Activated CD4-positive, CD25-positive, alpha-beta regulatory T cell treated with anti-CD3 and anti-CD28 coated beads, Interleukin-2, amount 50 U/mL, for 72 hours (primary cell): Measurements from ENCODE around the gene SRP14.
"Not testable (repeated sequence)": the region's sequence is repeated elsewhere in the genome, so short reads cannot be mapped to it uniquely, and the experiment has no call there.

Source experiments
- DNase-seq: peaks from one replicate; pipeline ENCODE4 v3.0.0; 2021

The SRP14 gene

GRCh38 chr15:40038638-40039543 is at the start of gene SRP14:
SRP14 (minus strand) TSS chr15:40039181; CDS start chr15:40039116, 65 bp downstream.
- peak; percentile 89 for DNase-seq

- no peak for DNase-seq
Measured at GRCh38 chr15:40087991-40088928, 49.3 kb upstream of the SRP14 start.

- DNase-seq = no peak
Measured at GRCh38 chr15:40087068-40087810, 48.3 kb upstream of the SRP14 start.

GRCh38 chr15:40085266-40085665 is 46.3 kb upstream of the SRP14 start:
- DNase-seq = no peak

GRCh38 chr15:40084650-40085049 is 45.7 kb upstream of the SRP14 start:
- no peak for DNase-seq

- no peak for DNase-seq
Measured at GRCh38 chr15:40082195-40082883, 43.4 kb upstream of the SRP14 start.

- DNase-seq = no peak
Measured at GRCh38 chr15:40081691-40082194, 42.8 kb upstream of the SRP14 start.

GRCh38 chr15:40080847-40081246 is 41.9 kb upstream of the SRP14 start:
- DNase-seq = no peak

GRCh38 chr15:40080104-40080503 is 41.1 kb upstream of the SRP14 start:
- DNase-seq = no peak

GRCh38 chr15:40079456-40079855 is 40.5 kb upstream of the SRP14 start:
- no peak for DNase-seq

GRCh38 chr15:40075298-40076044 is 36.5 kb upstream of the SRP14 start:
- DNase-seq = no peak

- not testable (repeated sequence) for DNase-seq
Measured at GRCh38 chr15:40074656-40075055, 35.7 kb upstream of the SRP14 start.

GRCh38 chr15:40073716-40074490 is 34.9 kb upstream of the SRP14 start:
- not testable (repeated sequence) for DNase-seq

GRCh38 chr15:40072216-40072990 is 33.4 kb upstream of the SRP14 start:
- no peak for DNase-seq

GRCh38 chr15:40070608-40071218 is 31.7 kb upstream of the SRP14 start:
- DNase-seq = no peak

GRCh38 chr15:40070166-40070557 is 31.2 kb upstream of the SRP14 start:
- no peak for DNase-seq

GRCh38 chr15:40069178-40070165 is 30.5 kb upstream of the SRP14 start:
- no peak for DNase-seq
